ENCODE data around the gene KCNN1. TPM values are rescaled to one million over a fixed set of nuclear protein-coding genes. Genes with fewer than 3 reads are reported as not detected.

KCNN1 gene
- total and polyA plus RNA-seq, 2 of the 13 experiments (the other 11 are each of a cell fraction or from before 2014, with no cell fraction given), result 0.04 TPM; not detected in 1

GRCh38 chr19:17932485-17933338, 34.2 kb upstream of the KCNN1 start, which contains the start of gene CCDC124 (continued):
- TF ChIP-seq TOPORS (CRISPR knock-in tag; IDR thresholded peaks at IDR 0.05) (no peak), ZNF670 (CRISPR knock-in tag; IDR thresholded peaks at IDR 0.05; ENCODE audit: borderline replicate concordance) (peak; percentile 76; the same call in 1 of the 2 replicates), ZNF460 (CRISPR knock-in tag; IDR thresholded peaks at IDR 0.05; ENCODE audit: borderline replicate concordance) (no peak; the same call in 1 of the 2 replicates), ZNF841 (CRISPR knock-in tag; IDR thresholded peaks at IDR 0.05; ENCODE audit: borderline replicate concordance) (no peak), ZNF414 (CRISPR knock-in tag; IDR thresholded peaks at IDR 0.05) (no peak; the same call in 1 of the 2 replicates), NCOA2 (CRISPR knock-in tag; IDR thresholded peaks at IDR 0.05) (no peak), CTCF (CRISPR knock-in tag; IDR thresholded peaks at IDR 0.05) (peak; percentile 97), CENPX (CRISPR knock-in tag; IDR thresholded peaks at IDR 0.05) (no peak), ZNF235 (CRISPR knock-in tag; IDR thresholded peaks at IDR 0.05; ENCODE audit: borderline replicate concordance) (peak; percentile 54; the same call in 1 of the 2 replicates), HIVEP1 (CRISPR knock-in tag; IDR thresholded peaks at IDR 0.05) (peak; percentile 76), ADNP (CRISPR knock-in tag; IDR thresholded peaks at IDR 0.05) (0 out of 2 replicates have a peak, but pooled peaks have one; percentile 54), SIX1 (CRISPR knock-in tag; IDR thresholded peaks at IDR 0.05; ENCODE audit: borderline replicate concordance) (peak; percentile 38; the same call in 1 of the 2 replicates), KDM5B (CRISPR knock-in tag; IDR thresholded peaks at IDR 0.05; ENCODE audit: borderline replicate concordance) (no peak; the same call in 1 of the 2 replicates), ZBTB14 (CRISPR knock-in tag; IDR thresholded peaks at IDR 0.05) (peak; percentile 47), SRSF9 (IDR thresholded peaks at IDR 0.05; ENCODE audit: borderline replicate concordance, insufficient read depth, low read depth, low read length, poor library complexity, severe bottlenecking) (no peak), ETV5 (CRISPR knock-in tag; IDR thresholded peaks at IDR 0.05; ENCODE audit: borderline replicate concordance) (no peak; the same call in 1 of the 2 replicates), HOMEZ (CRISPR knock-in tag; IDR thresholded peaks at IDR 0.05; ENCODE audit: low read depth) (0 out of 2 replicates have a peak, but pooled peaks have one; percentile 21), ARHGAP35 (CRISPR knock-in tag; IDR thresholded peaks at IDR 0.05; ENCODE audit: borderline replicate concordance) (peak; percentile 65; the same call in 1 of the 2 replicates), ZNF883 (CRISPR knock-in tag; IDR thresholded peaks at IDR 0.05; ENCODE audit: not compliant biosample characterization) (no peak)
